Mesenchymal stem cell (in vitro differentiated cells and primary cell): ENCODE data around the gene TMX1.

ENCODE experiments used
- DNase-seq: peaks from one replicate; pipeline ENCODE4 v3.0.0-alpha.2; 2013
- H2AFZ ChIP-seq: one replicate; pipeline ENCODE4 v1.6.1; 2013; ENCODE audit warnings: low read depth, mild to moderate bottlenecking, control low read depth, inconsistent platforms, low read length, moderate library complexity
- H2AK5ac ChIP-seq: 2 replicates; pipeline ENCODE4 v1.6.1; 2013; ENCODE audit warnings: low read length, moderate library complexity, mild to moderate bottlenecking, inconsistent platforms; ENCODE audit not compliant: severe bottlenecking
- H2BK120ac ChIP-seq: one replicate; pipeline ENCODE4 v1.6.1; 2013; ENCODE audit warnings: low read depth, mild to moderate bottlenecking, inconsistent platforms, low read length, moderate library complexity
- H2BK12ac ChIP-seq, 2 experiments: one replicate each; pipeline ENCODE4 v1.6.1; 2013; ENCODE audit warnings: inconsistent platforms in 2 of 2, low read length in 2 of 2, mild to moderate bottlenecking in 2 of 2, moderate library complexity in 2 of 2, control low read depth in 1 of 2
- H2BK15ac ChIP-seq: one replicate; pipeline ENCODE4 v1.6.1; 2013; ENCODE audit warnings: mild to moderate bottlenecking, low read depth, inconsistent platforms; ENCODE audit not compliant: poor library complexity, severe bottlenecking
- H2BK5ac ChIP-seq: 2 replicates; pipeline ENCODE4 v1.6.1; 2013; ENCODE audit warnings: low read depth, mild to moderate bottlenecking, low read length, control low read depth, inconsistent platforms; ENCODE audit not compliant: poor library complexity, severe bottlenecking
- H3K14ac ChIP-seq, 2 experiments: one replicate each; pipeline ENCODE4 v1.6.1; 2013; ENCODE audit warnings: inconsistent platforms in 2 of 2, low read length in 2 of 2, control low read depth in 1 of 2, mild to moderate bottlenecking in 1 of 2, moderate library complexity in 1 of 2
- H3K18ac ChIP-seq, 2 experiments: one replicate each; pipeline ENCODE4 v1.6.1; 2013; ENCODE audit warnings: inconsistent platforms in 2 of 2, low read length in 2 of 2, control low read depth in 1 of 2, low read depth in 1 of 2, mild to moderate bottlenecking in 1 of 2
- H3K23ac ChIP-seq, 2 experiments: one replicate each; pipeline ENCODE4 v1.6.1; 2013; ENCODE audit warnings: inconsistent platforms in 2 of 2, low read length in 2 of 2, mild to moderate bottlenecking in 2 of 2, moderate library complexity in 2 of 2, control low read depth in 1 of 2
- H3K27ac ChIP-seq: 2 replicates; pipeline ENCODE4 v1.5.1; 2013; ENCODE audit warnings: mild to moderate bottlenecking, moderate library complexity, low read length, control low read depth, inconsistent platforms; ENCODE audit not compliant: poor library complexity, severe bottlenecking
- H3K27me3 ChIP-seq, 2 experiments: 2 replicates each; pipeline versions ENCODE4 v1.6.1 to v1.7.0; 2013; ENCODE audit warnings: low read length in 2 of 2, mild to moderate bottlenecking in 2 of 2, moderate library complexity in 2 of 2, control low read depth in 1 of 2, inconsistent platforms in 1 of 2; ENCODE audit not compliant: control insufficient read depth in 1 of 2, insufficient read depth in 1 of 2
- H3K36me3 ChIP-seq, 2 experiments: 2 replicates each; pipeline versions ENCODE4 v1.6.1 to v1.7.0; 2013; ENCODE audit warnings: low read length in 2 of 2, control low read depth in 1 of 2, inconsistent platforms in 1 of 2, low read depth in 1 of 2, mild to moderate bottlenecking in 1 of 2; ENCODE audit not compliant: insufficient read depth in 2 of 2, control insufficient read depth in 1 of 2
- H3K4ac ChIP-seq, 2 experiments: one replicate each; pipeline ENCODE4 v1.6.1; 2013; ENCODE audit warnings: inconsistent platforms in 2 of 2, low read length in 2 of 2, mild to moderate bottlenecking in 2 of 2, moderate library complexity in 2 of 2, control low read depth in 1 of 2, low read depth in 1 of 2
- H3K4me1 ChIP-seq: 2 replicates; pipeline ENCODE4 v1.6.1; 2013; ENCODE audit warnings: low read depth, low read length, control low read depth; ENCODE audit not compliant: control insufficient read depth, insufficient read depth
- H3K4me2 ChIP-seq: 2 replicates; pipeline ENCODE4 v1.6.1; 2013; ENCODE audit warnings: low read length, mild to moderate bottlenecking, inconsistent platforms; ENCODE audit not compliant: poor library complexity, severe bottlenecking
- H3K4me3 ChIP-seq, 2 experiments: 2 replicates each; pipeline versions ENCODE4 v1.5.1 to v1.7.0; 2013; ENCODE audit warnings: low read length in 2 of 2, mild to moderate bottlenecking in 2 of 2, control low read depth in 1 of 2, low read depth in 1 of 2; ENCODE audit not compliant: insufficient read depth in 1 of 2
- H3K79me1 ChIP-seq: replicated peaks from 2 replicates; pipeline ENCODE4 v1.6.1; 2013; ENCODE audit warnings: mild to moderate bottlenecking, control low read depth, low read length, inconsistent platforms; ENCODE audit not compliant: poor library complexity, severe bottlenecking
- H3K9ac ChIP-seq: 2 replicates; pipeline ENCODE4 v1.7.0; 2013; ENCODE audit warnings: mild to moderate bottlenecking, low read length, moderate library complexity
- H3K9me3 ChIP-seq: 2 replicates; pipeline ENCODE4 v1.7.0; 2013; ENCODE audit warnings: mild to moderate bottlenecking, low read length; ENCODE audit not compliant: control insufficient read depth
- H4K8ac ChIP-seq: one replicate; pipeline ENCODE4 v1.6.1; 2013; ENCODE audit warnings: inconsistent platforms, mild to moderate bottlenecking, low read length, moderate library complexity
- H4K91ac ChIP-seq: one replicate; pipeline ENCODE4 v1.6.1; 2013; ENCODE audit warnings: mild to moderate bottlenecking, low read length, inconsistent platforms
- WGBS: methylation state at CpG from one replicate; pipeline ENCODE4 v1.1.7; 2013; ENCODE audit warnings: mixed read lengths; 5-methylcytosine and 5-hydroxymethylcytosine counted together

TMX1 gene

GRCh38 chr14:51302295-51303030 lies 62.4 kb downstream of the TMX1 start:
- Histone ChIP-seq H3K9ac (no peak overlapping the region), H3K4me1 (peaks cover 14% of the 10 kb centered on the region), H3K14ac (no peak overlapping the region), H2AFZ (no peak overlapping the region), H2BK12ac (peak overlapping the region in 1 of 2 experiments; percentile 29), H3K23ac (no peak overlapping the region), H3K79me1 (no peaks in the 10 kb centered on the region), H2AK5ac (peak overlapping the region; percentile 94), H2BK15ac (no peak overlapping the region), H2BK120ac (peak overlapping the region; percentile 71), H2BK5ac (no peak overlapping the region), H3K18ac (peak overlapping the region; percentile 18 to 61), H3K9me3 (no peaks in the 10 kb centered on the region), H3K27me3 (no peaks in the 10 kb centered on the region), H4K8ac (no peak overlapping the region), H3K27ac (peak overlapping the region; percentile 25), H3K36me3 (no peaks in the 10 kb centered on the region), H3K4me3 (no peak overlapping the region), H3K4me2 (no peak overlapping the region), H4K91ac (no peak overlapping the region), H3K4ac (no peak overlapping the region)
- DNase-seq, result peak; percentile 68
- WGBS, result 80% methylated on average over 3 of the region's 3 CpGs

GRCh38 chr14:51304438-51304837 lies 64.4 kb downstream of the TMX1 start:
- Histone ChIP-seq H4K91ac (no peak overlapping the region), H3K4ac (peak overlapping the region in 1 of 2 experiments; percentile 71), H2BK12ac (peak overlapping the region; percentile 6 to 60), H3K14ac (no peak overlapping the region), H3K79me1 (no peaks in the 10 kb centered on the region), H3K36me3 (no peaks in the 10 kb centered on the region), H3K9me3 (no peaks in the 10 kb centered on the region), H3K23ac (no peak overlapping the region), H2BK120ac (peak overlapping the region; percentile 27), H3K4me2 (no peak overlapping the region), H3K27ac (peak overlapping the region; percentile 97), H2BK15ac (no peak overlapping the region), H2AK5ac (peak overlapping the region; percentile 23), H3K9ac (peak overlapping the region; percentile 28), H2AFZ (no peak overlapping the region), H2BK5ac (peak overlapping the region; percentile 74), H3K27me3 (no peaks in the 10 kb centered on the region), H3K4me1 (peaks cover 14% of the 10 kb centered on the region), H3K4me3 (no peak overlapping the region), H4K8ac (no peak overlapping the region), H3K18ac (peak overlapping the region; percentile 69 to 76)
- peak; percentile 88 for DNase-seq
- WGBS, result 38% methylated on average over 3 of the region's 5 CpGs

DNA sequence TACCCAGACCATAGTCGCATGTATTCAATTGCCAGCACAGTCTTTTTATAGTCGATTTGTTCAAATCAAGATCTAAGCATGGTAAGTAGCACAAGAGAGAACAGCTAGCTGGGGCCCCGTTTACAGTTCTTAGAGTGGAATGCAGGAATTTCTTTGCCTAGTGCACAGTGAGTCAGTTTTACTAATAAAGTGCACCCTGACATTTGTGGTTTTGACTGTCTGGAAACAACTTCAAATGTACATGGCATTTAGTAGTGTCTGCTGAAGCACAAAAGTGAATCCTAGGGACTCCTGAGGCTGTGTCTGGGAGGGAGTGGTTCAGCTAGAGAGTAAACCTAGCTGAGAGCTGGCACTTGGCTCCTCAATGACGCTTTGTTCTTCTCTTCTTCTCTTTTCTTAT lies 64.9 kb downstream of the TMX1 start:
- H3K14ac ChIP-seq, result no peak overlapping the region
- H2AK5ac ChIP-seq, result no peak overlapping the region
- H3K9ac ChIP-seq, result peak overlapping the region; percentile 28
- H2BK15ac ChIP-seq, result no peak overlapping the region
- H3K4me2 ChIP-seq, result no peak overlapping the region
- peak; percentile 99 for DNase-seq
- no peak overlapping the region for H4K8ac ChIP-seq
- peak overlapping the region; percentile 97 for H3K27ac ChIP-seq
- WGBS, result 7% methylated on average over 3 of the region's 4 CpGs
- no peak overlapping the region for H3K18ac ChIP-seq
- H3K9me3 ChIP-seq, result no peaks in the 10 kb centered on the region
- no peak overlapping the region for H3K23ac ChIP-seq
- H3K36me3 ChIP-seq, result no peaks in the 10 kb centered on the region
- no peaks in the 10 kb centered on the region for H3K27me3 ChIP-seq
- no peak overlapping the region for H4K91ac ChIP-seq
- no peak overlapping the region for H2AFZ ChIP-seq
- no peaks in the 10 kb centered on the region for H3K79me1 ChIP-seq
- no peak overlapping the region for H2BK12ac ChIP-seq
- no peak overlapping the region for H2BK120ac ChIP-seq
- H2BK5ac ChIP-seq, result no peak overlapping the region
- peaks cover 14% of the 10 kb centered on the region for H3K4me1 ChIP-seq
- H3K4ac ChIP-seq, result no peak overlapping the region
- no peak overlapping the region for H3K4me3 ChIP-seq

DNA sequence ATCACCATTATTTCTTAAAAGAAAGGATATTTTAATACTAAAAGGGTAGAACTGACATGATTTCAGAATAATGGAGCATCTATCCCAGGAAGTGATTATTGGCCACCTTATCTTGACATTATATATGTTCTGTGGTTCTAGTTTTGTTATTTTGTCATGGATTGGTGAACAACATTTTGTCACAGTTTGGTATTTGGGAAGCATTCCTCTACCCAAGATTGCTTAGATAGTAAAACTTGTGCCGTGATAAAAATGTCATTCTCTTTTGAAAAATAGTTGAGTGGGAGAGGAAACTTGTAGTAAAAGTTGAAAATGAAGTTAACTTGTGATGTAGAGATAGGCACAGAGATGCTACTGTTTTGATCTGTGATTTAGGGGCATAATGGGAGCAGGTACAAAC lies 65.7 kb downstream of the TMX1 start:
- no peak overlapping the region for H3K4me2 ChIP-seq
- H3K36me3 ChIP-seq, result no peaks in the 10 kb centered on the region
- H3K4me1 ChIP-seq, result peaks cover 14% of the 10 kb centered on the region
- H2BK120ac ChIP-seq, result no peak overlapping the region
- H3K79me1 ChIP-seq, result no peaks in the 10 kb centered on the region
- no peak overlapping the region for H3K18ac ChIP-seq
- no peak overlapping the region for H2BK12ac ChIP-seq
- H3K4ac ChIP-seq, result no peak overlapping the region
- no peak overlapping the region for H4K8ac ChIP-seq
- no peak overlapping the region for H2AFZ ChIP-seq
- H3K27me3 ChIP-seq, result no peaks in the 10 kb centered on the region
- no peak overlapping the region for H3K9ac ChIP-seq
- no peak overlapping the region for H3K14ac ChIP-seq
- H3K4me3 ChIP-seq, result no peak overlapping the region
- H3K27ac ChIP-seq, result peak overlapping the region; percentile 97
- 35% methylated on average over 1 of the region's 1 CpG for WGBS
- H4K91ac ChIP-seq, result no peak overlapping the region
- DNase-seq, result no peak
- no peak overlapping the region for H2BK15ac ChIP-seq
- no peak overlapping the region for H3K23ac ChIP-seq
- H2BK5ac ChIP-seq, result peak overlapping the region; percentile 86
- H3K9me3 ChIP-seq, result no peaks in the 10 kb centered on the region
- H2AK5ac ChIP-seq, result no peak overlapping the region
